Measurements from ENCODE around the gene TMEM87A.

DNA sequence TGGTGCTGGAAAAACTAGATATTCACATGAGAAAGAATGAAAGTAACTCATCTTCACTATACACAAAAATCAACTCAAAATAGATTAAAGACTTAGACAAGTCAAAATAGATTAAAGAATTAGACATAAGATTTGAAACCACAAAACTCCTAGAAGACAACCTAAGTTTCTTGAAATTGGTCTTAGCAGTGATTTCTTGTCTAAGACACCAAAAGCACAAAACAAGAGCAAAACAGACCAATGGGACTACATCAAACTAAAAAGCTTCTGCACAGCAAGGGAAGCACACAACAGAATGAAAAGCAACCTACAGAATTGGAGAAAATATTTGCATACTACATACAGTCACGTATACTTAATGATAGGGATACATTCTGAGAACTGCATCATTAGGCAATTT lies 58.6 kb downstream of the TMEM87A start:
- TF ChIP-seq, protein P1, sequence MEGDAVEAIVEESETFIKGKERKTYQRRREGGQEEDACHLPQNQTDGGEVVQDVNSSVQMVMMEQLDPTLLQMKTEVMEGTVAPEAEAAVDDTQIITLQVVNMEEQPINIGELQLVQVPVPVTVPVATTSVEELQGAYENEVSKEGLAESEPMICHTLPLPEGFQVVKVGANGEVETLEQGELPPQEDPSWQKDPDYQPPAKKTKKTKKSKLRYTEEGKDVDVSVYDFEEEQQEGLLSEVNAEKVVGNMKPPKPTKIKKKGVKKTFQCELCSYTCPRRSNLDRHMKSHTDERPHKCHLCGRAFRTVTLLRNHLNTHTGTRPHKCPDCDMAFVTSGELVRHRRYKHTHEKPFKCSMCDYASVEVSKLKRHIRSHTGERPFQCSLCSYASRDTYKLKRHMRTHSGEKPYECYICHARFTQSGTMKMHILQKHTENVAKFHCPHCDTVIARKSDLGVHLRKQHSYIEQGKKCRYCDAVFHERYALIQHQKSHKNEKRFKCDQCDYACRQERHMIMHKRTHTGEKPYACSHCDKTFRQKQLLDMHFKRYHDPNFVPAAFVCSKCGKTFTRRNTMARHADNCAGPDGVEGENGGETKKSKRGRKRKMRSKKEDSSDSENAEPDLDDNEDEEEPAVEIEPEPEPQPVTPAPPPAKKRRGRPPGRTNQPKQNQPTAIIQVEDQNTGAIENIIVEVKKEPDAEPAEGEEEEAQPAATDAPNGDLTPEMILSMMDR (IDR thresholded peaks at IDR 0.05) = no peak
- no peak for TF ChIP-seq POLR2A (IDR thresholded peaks at IDR 0.05)

Data from esophagus squamous epithelium (tissue), 4 donors.